ENCODE data around the gene MRC2. TPM values are rescaled to one million over a fixed set of nuclear protein-coding genes. Genes with fewer than 3 reads are reported as not detected.

The MRC2 gene
- total RNA-seq, 1 experiment from 2014 or later = 66.2 TPM

DNA sequence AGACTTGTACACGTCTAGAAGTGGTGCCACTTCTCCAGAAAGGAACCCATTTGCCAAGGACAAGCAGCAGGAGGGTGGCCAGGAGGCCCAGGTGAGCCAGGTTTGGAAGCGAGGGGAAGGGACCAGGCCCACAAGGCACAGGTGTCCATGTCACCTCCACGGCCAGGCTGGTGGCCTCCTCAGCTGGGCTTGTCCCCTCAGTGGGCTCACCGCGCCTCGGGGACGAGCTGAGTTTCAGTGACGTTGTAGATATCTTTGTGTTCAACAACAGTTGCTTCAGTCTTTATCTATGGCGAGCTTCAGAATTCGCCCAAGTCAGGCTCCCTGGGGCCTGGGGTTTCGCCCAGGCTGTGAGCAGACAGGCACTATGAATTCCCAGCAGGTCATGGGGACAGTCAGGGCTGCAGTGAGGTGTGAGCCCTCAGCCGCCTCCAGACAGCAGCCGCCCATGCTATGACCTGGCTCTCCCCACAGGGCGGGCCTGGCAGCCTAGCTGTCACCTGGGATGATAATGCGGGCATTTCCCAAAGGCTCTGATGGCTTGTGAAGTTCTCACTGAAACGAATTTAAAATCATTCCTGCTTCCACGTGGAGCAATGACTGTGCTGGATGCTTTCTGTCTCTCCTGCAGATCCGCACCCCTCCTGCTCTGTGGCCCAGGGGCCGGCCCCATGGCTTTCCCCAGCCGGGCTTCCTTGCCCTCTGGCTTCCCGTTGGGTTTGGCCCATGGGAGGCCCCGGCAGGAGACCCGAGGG lies 89.5 kb downstream of the MRC2 start:
- no peak for DNase-seq (ENCODE audit: low read depth)

DNA sequence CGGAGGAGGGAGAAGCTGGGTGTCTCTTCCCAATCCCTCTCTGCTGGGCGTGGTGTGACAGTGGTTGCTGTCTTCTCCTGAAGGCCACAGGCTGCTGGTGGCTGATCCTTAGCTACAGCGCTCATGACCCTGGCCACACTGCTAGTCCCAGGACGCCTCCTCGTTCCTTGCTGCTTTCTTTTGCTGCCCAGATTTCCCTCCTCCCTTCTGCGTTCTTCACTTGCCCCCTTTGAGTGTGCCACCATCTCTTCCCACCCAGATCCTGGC lies 90.1 kb downstream of the MRC2 start:
- DNase-seq (ENCODE audit: low read depth) = no peak

DNA sequence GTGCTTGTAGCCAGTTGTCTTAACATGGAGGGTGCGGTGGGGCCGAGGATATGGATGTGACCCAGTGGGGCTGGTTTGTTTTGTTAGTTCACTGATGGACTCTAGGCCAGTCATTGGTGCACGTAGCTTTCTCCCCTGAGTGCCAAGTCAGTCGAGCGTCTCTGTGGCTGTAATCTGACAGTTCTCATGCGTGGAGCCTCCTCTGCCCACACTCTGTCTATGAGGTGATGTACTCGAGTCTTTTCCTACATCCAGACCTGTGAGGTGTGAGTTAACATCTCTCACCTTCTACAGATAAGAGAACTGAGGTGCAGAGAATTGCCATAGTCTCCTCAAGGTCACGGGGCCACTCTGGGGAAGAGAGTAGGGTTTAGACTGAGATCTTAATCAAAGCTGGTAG lies 90.4 kb downstream of the MRC2 start:
- DNase-seq (ENCODE audit: low read depth) = no peak

DNA sequence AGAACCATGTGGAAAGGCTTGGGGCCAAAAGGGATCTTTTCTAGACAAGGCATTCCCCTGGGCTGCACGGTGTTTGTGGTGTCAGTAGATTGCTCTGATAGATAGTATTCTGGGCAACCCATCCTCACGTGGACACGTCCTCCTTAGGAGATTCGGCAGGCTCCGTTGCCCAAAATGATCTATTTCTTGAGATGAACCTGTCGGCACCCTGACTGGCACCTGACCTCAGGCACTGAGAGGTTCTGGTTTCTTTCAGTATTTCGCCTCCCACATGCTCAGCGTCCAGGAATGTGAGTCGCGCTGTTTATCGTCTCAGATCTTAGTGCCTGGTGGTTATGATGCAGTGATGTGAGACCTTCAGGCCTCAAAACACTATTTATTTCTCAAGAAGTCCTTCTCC lies 91.0 kb downstream of the MRC2 start:
- peak; percentile 75 for DNase-seq (ENCODE audit: low read depth)

DNA sequence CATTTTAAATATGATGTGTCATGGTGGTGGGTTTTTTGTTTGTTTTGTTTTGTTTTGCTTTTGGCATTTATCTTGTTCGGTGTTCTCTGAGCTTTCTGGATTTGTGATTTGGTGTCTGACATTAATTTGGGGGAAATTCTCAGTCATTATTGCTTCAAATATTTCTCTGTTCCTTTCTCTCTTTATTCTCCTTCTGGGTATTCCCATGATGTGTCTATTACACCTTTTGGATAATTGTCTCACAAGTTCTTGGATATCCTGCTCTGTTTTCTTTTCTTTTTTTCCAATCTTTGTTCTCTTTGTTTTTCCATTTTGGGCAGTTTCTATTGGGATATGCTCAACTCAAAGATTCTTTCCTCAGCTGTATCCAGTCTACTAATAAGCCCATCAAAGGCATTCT lies 92.1 kb downstream of the MRC2 start:
- no peak for DNase-seq (ENCODE audit: low read depth)

DNA sequence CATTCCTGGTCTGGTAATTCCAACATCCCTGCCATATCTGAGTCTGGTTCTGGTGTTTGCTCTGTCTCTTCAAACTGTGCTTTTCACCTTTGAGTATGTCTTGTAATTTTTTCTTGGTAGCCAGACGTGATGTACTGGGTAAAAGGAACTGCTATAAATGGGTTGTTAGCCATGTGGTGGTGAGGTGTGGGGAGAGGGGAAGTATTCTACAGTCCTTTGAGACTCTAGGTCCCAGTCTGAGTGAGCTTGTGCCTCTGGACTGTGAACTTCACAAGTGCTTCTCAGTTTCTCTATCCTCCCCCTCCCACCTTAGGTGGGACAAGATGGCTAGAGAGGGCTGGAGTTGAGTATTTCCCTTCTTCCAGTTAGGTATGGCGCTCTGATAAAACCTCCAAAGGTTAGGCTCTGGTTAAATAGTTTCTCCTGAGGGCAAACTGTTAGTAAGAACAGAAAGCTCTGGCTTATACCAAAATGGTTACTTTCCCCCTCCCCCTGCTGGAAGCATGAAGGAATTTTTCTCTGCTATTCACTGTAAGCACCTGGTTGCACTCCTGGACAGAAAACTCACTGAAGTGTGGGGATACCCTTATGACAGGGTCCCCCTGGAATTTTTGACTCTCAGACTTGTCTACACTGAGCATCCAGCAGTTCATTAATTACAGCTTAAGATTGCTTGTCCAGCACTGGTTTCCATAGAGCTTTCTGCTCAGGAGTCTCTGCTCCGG lies 92.8 kb downstream of the MRC2 start:
- DNase-seq (ENCODE audit: low read depth) = no peak

DNA sequence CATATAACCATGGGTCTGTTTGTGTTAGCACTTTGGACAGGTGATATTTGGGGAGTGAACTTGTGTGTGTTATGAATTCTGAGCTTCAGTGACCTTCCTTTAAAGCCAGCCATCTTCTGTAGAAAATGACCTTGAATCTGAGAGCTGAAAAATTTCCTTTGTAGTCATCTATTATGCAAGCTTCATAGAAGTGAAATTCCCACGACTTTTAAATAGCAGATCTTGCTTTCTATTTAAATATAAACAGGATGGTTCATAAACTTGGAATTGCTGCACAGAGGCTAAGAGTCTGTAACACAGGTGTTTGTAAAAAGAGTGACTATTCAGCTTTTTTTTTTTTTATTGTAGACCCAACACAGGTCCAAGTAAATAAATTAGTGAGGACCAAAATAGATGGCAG lies 95.2 kb downstream of the MRC2 start:
- DNase-seq (ENCODE audit: low read depth) = no peak

DNA sequence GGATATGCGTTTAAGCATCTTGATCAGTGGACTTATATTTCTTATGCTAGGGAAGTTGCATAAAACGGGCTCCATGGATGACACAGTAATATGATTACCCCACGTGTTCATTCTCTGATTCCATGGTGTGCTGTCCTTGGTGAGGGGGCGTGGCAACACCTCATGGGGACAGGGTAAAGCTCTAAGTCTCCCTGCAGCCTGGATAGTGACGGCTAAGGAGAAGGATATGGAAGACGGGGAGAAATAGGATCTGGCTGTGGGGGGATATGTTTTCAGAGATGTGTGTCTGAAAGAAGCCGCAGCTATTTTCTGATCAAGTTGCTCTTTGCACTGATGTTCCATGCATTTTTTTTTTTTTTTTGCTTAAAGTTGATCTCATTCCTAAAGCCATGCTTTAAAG lies 96.4 kb downstream of the MRC2 start:
- DNase-seq (ENCODE audit: low read depth) = peak; percentile 44

DNA sequence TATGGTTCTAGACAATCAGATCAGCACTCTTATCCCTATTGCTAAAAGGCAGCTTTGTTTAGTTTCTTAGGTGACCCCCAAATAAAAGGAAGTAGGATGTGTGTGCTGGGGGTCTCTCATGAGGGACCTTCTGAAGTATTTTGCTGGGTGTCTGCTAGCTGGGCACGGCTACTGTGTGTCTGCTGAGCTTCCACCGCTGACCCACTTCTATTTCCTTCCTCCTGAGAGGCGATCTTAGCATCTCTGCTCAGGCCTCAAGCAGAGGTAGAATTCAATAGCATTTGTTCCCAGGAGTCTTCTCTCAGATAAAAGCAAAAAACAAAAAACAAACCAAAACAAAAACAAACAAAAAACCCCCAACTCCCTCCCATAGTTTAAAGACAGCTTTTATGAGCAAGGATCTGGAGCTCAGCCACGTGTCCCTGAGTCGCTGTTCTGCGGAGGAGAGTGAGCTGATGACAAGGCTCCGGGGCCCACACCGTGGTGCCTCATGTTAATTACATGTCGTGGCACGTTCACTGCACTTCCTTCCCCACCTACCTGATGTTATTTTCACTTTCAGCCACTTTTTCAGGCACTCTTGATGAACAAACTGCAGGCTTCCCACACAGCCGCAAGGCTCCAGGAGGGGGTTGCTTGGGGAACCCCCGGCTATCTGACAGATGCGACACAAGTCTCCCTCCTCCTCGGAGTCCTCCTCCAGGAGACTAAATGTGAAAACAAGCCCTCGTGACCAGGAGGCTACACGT lies 97.1 kb downstream of the MRC2 start:
- DNase-seq (ENCODE audit: low read depth) = peak; percentile 48

DNA sequence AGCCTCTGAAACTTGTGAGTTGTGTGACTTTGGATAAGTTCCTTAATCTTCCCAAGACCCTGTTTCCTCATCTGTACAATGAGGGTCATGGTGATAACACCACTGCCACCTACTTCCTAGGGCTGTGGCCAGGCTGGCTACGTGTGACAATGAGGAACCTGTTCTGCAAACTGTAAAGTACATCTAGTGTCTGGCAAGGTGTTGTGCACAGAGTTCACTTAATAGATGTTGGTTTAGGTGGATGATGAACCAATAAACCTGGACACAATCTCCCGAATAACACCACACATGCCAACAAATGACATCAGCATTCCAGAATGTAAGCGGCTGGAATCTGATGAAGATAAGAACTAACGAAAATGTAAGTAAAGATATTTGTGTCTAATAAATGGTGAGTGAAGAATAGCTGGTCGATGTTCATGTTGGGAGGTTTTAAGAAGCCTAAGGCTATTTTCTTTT lies 98.3 kb downstream of the MRC2 start:
- peak; percentile 49 for DNase-seq (ENCODE audit: low read depth)

DNA sequence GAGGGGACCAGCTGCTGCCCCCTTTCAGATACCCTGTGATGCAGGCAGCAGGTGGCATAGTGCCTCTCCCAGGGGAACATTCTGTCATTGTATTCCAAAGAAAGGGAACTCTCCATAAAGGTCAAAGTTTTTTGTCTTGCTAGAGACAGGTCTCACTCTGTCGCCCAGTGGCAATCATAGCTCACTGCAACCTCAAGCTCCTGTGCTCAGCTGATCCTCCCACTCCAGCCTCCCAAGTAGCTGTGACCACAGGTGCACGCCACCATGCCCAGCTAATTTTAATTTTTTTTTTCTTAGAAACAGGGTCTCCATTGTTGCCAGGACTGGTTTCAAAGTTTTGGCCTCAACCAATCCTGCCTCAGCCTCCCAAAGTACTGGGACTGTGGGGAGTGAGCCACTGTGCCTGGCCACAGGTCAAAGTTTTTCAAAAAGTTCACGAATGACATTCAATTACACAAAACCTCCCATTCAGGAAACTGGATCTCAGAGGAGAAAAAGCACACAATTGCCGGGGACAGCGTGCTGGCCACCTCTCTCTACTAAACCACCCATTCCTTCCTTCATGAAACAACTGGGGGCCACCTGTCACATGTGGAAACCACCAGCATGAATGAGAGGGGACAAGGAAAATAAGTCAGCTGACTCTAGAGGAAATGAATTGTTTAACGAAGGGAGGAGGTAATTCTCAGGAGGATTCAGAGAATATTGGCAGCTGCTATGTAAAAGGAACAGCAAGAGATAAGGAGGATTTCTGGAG lies 100.6 kb downstream of the MRC2 start:
- DNase-seq (ENCODE audit: low read depth) = no peak

DNA sequence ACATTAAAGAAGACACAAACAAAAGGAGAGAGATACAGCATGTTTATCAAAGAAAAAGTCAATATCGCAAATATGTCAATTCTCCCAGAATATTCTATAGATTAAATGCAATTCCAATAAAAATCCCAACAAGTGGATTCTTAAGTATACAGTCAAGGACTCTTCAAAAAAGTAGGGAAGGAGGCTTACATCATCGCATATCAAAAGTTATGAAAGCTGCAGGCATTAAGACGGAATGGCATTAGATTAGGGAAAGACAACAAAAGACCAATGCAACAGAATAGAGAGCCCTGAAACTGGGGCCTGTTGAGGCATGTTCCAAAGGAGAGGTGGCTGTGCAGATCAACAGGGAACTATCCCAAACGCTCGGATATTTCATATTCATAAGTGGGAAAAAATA lies 104.7 kb downstream of the MRC2 start:
- DNase-seq (ENCODE audit: low read depth) = no peak

DNA sequence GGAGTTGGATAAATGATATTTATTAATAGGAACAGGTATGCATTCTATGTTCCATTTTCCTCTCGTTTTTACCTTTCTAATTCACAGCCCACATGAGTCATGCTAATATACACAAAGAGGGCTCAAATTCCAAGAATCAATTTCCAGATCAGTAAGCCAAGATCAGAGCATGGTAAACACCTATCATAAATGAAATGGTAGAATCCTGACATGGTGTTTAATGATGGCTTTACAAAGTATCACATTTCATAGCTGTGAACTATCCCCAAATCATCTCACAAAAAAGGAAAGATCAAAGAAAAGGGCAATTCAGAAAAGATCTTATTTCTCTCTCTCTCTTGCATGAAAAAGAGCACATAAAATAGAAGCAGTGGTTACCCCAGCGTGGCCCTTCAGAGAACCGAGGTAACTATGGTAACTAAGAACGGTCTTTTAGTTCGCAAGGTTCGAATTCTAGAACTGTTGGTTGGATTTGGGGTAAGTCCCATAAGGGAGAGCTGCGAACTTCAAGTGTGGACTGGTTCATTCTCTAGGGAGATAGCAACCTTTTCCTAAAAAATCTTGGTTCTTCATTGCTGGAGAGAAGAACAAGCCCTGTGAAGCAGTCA lies 107.7 kb downstream of the MRC2 start:
- DNase-seq (ENCODE audit: low read depth) = no peak

DNA sequence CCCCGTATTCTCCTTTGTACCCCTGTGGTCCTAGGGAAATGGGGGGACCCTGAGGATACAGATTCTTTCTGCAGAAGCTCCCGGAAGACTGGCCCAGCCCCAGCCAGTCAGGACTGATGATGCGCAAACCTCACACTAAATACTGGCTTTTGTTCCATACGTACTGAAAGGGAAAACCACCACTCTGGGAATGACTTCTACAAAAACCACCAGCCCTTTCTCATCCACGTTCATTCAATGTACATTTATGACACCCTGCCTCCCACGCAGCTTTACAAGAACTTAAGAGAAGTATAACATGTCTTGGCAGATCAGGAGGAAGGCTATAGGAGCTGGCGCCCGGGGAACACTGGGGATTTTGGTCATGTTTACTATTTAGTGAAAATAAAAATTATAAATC lies 110.0 kb downstream of the MRC2 start:
- DNase-seq (ENCODE audit: low read depth) = no peak

DNA sequence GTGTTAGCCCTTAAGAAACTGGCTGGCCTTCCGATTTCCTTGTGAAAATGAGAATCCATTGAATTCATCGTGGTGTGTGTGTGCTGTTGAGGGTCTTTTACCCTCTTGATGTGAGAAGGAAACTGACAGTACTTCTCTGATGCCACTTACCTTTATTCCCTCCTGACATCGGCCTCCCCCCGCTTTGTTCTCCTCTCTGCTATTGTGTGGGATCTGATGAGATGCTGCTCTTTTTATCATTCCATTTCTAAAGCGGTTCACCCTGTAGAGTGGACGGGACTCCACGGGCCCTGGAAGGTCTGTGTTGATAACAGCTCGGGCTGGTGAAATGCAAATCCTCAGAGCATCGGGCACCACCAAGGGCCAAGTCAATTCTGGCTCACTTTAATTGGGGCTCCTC lies 110.8 kb downstream of the MRC2 start:
- DNase-seq (ENCODE audit: low read depth) = no peak

DNA sequence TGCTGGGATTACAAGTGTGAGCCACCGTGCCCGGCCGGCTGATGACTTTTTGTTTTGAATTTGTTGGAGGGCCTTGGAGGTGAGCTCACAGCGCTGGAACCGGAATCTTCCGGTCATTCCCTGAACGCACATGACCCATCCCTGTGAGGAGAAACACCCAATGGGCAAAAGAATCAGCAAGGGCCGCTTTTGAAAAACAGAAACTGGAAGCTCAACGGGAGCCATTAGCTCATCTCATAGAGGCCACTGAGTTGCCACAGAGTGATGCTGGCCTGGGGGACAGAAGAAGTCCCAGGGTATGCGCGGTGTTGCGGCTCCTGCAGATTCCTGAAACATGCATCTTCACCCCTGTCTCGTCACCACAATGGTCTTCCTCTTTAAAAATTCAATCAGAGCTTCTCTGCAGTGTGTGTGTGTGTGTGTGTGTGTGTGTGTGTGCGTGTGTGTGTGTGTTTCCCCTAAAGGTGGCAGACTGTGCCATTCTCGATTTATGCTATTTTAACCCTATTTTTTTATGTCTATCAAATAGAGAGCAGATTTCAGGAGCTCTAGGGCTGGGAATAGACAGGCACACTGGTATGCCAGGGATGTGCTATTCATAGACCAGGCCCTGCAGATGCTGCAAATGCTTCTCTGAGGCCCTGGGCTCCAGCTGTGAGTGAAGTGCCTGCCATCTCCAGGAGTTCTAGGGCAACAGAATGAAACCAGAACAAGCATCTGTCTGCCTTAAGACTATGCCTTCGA lies 112.3 kb downstream of the MRC2 start:
- no peak for DNase-seq (ENCODE audit: low read depth)

DNA sequence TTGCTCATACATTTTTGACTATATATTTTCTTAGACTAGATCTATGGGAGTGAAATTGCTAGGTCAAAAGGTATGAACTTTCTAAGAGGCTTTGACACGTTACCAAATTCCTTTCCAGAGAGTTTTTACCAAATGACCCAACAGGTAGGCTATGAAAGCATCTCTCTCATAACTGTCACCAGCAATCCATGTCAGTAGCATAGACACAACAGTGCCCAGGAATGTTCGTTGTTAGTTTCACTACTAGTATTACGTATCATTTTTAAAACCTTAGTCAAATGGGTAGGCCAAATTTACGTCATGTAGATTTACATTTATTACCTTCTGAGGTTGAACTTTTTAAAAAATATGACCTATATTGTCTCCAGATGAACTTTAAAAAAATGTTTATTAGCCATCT lies 113.8 kb downstream of the MRC2 start:
- no peak for DNase-seq (ENCODE audit: low read depth)
